IPS-18a (cell line): ENCODE data around the gene LAMC1.
"Not testable (repeated sequence)": the region's sequence is repeated elsewhere in the genome, so short reads cannot be mapped to it uniquely, and the experiment has no call there.

Experiments
- H3K27ac ChIP-seq: one replicate; pipeline ENCODE4 v1.5.1; 2013; ENCODE audit warnings: low read length
- H3K27me3 ChIP-seq: one replicate; pipeline ENCODE4 v1.6.1; 2013; ENCODE audit warnings: mild to moderate bottlenecking, low read length; ENCODE audit not compliant: control insufficient read depth, insufficient read depth
- H3K36me3 ChIP-seq: one replicate; pipeline ENCODE4 v1.6.1; 2013; ENCODE audit warnings: low read depth, low read length; ENCODE audit not compliant: control insufficient read depth
- H3K4me1 ChIP-seq: one replicate; pipeline ENCODE4 v1.6.1; 2013; ENCODE audit warnings: low read depth, low read length; ENCODE audit not compliant: control insufficient read depth
- H3K4me3 ChIP-seq: one replicate; pipeline ENCODE4 v1.5.1; 2013; ENCODE audit warnings: low read length
- H3K9ac ChIP-seq: one replicate; pipeline ENCODE4 v1.6.1; 2013; ENCODE audit warnings: mild to moderate bottlenecking, low read length, moderate library complexity
- H3K9me3 ChIP-seq: one replicate; pipeline ENCODE4 v1.6.1; 2013; ENCODE audit warnings: low read depth, low read length; ENCODE audit not compliant: control insufficient read depth

LAMC1 gene

DNA sequence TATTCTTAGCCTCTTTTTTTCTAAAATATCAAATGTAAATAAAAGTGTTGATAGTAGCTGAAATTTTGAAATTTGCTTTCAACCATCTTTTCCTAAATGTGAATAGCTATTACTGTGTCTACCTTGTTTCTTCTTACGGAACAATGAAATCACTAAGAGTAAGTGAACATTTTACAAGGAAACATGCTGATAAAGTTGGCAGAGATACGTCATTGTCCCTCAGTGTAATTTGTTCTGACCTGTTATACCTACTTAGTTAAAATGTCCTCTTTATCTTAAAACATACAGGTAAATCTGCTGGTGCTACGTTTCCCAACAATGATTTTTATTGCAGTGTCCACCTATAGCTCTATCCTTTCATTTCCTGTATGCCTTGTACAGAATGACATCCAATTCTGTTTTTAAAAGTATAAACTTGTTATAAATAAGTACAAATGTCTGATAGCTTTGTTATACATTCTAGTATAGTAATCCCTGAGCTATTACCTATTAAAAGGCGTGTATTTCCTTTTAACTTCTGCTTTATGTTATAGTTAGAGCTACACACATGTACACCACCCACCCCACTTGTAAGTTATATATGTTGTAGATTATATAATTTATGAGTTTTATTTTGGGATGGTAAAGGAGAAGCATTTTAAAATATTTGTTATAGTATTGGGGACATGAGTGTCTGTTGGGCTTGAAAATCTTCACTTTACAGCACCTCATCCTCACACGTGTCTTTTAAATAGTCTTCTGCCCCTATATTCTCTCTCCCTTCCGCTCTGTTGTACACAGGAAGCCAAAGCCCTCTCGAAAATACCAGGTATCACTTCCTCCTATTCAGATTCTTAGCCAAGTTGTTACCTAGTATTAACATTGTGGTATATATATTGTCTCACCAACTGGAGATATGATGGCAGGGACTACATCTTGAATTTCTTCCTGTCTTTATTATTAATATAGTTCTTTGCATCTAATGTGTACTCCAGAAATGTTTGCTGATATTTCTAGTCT lies 25.2 kb downstream of the LAMC1 start:
- Histone ChIP-seq H3K9ac (no peak overlapping the region), H3K27ac (no peak overlapping the region)

GRCh38 chr1:183051546-183051945 lies 28.3 kb downstream of the LAMC1 start:
- no peaks in the 10 kb centered on the region for H3K4me1 ChIP-seq
- no peak overlapping the region for H3K4me3 ChIP-seq
- H3K36me3 ChIP-seq, result no peaks in the 10 kb centered on the region
- no peaks in the 10 kb centered on the region for H3K9me3 ChIP-seq
- H3K27ac ChIP-seq, result no peak overlapping the region
- H3K9ac ChIP-seq, result no peak overlapping the region
- no peaks in the 10 kb centered on the region for H3K27me3 ChIP-seq

More for the DNA sequence above, 25.2 kb downstream of the LAMC1 start:
- Histone ChIP-seq H3K4me3 (no peak overlapping the region), H3K4me1 (no peaks in the 10 kb centered on the region), H3K9me3 (no peaks in the 10 kb centered on the region), H3K36me3 (no peaks in the 10 kb centered on the region), H3K27me3 (no peaks in the 10 kb centered on the region)

GRCh38 chr1:183052861-183053260 lies 29.6 kb downstream of the LAMC1 start:
- Histone ChIP-seq H3K36me3 (no peaks in the 10 kb centered on the region), H3K9ac (no peak overlapping the region), H3K9me3 (no peaks in the 10 kb centered on the region)

DNA sequence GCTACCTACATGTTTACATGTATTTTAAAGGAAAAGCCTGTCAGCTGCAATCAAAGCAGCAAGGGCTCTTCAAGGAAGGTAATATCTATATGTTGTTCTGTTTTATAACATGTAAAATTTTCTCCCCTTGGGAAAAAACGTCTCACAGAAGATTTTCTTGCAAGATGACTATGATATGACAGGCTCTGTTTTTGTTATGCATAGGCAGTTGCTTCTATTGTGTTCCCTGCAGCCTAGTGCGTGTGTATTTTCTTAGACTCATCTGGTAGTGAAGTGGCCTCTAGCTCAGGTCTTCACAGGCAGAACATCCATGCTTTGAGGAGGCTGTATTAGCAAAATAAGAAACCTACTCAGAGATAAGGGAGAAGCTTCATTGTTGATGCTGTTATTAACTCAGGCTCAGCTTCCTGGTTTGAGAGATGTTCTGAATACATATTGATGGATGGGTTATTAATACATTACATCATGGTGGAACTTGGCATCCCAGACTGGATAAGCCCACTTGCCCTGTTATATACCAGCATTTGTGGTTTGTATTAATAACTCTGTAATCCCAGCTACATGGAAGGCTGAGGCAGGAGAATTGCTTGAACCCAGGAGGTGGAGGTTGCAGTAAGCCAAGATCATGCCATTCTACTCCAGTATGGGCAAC lies 35.8 kb downstream of the LAMC1 start:
- Histone ChIP-seq H3K4me1 (peaks cover 8% of the 10 kb centered on the region), H3K9ac (no peak overlapping the region), H3K9me3 (no peaks in the 10 kb centered on the region), H3K4me3 (no peak overlapping the region), H3K27ac (no peak overlapping the region), H3K27me3 (no peaks in the 10 kb centered on the region), H3K36me3 (no peaks in the 10 kb centered on the region)

More at GRCh38 chr1:183052861-183053260, 29.6 kb downstream of the LAMC1 start:
- Histone ChIP-seq H3K27me3 (no peaks in the 10 kb centered on the region), H3K4me3 (no peak overlapping the region), H3K27ac (no peak overlapping the region), H3K4me1 (no peaks in the 10 kb centered on the region)

- Histone ChIP-seq H3K36me3 (no peaks in the 10 kb centered on the region), H3K4me3 (no peak overlapping the region), H3K27me3 (no peaks in the 10 kb centered on the region), H3K4me1 (peaks cover 8% of the 10 kb centered on the region), H3K9me3 (no peaks in the 10 kb centered on the region), H3K27ac (no peak overlapping the region), H3K9ac (no peak overlapping the region)
Measured at GRCh38 chr1:183061194-183061593, 38.0 kb downstream of the LAMC1 start.

- H3K27ac ChIP-seq, result no peak overlapping the region
- no peaks in the 10 kb centered on the region for H3K36me3 ChIP-seq
- H3K4me3 ChIP-seq, result no peak overlapping the region
- H3K27me3 ChIP-seq, result no peaks in the 10 kb centered on the region
- H3K9ac ChIP-seq, result no peak overlapping the region
- no peaks in the 10 kb centered on the region for H3K9me3 ChIP-seq
- peaks cover 7% of the 10 kb centered on the region for H3K4me1 ChIP-seq
Measured at GRCh38 chr1:183063349-183063748, 40.1 kb downstream of the LAMC1 start.

- no peaks in the 10 kb centered on the region for H3K36me3 ChIP-seq
- no peaks in the 10 kb centered on the region for H3K9me3 ChIP-seq
- H3K4me3 ChIP-seq, result no peak overlapping the region
- H3K27me3 ChIP-seq, result no peaks in the 10 kb centered on the region
- H3K4me1 ChIP-seq, result no peaks in the 10 kb centered on the region
- H3K9ac ChIP-seq, result no peak overlapping the region
- H3K27ac ChIP-seq, result no peak overlapping the region
Measured at GRCh38 chr1:183065168-183065706, 42.0 kb downstream of the LAMC1 start.

DNA sequence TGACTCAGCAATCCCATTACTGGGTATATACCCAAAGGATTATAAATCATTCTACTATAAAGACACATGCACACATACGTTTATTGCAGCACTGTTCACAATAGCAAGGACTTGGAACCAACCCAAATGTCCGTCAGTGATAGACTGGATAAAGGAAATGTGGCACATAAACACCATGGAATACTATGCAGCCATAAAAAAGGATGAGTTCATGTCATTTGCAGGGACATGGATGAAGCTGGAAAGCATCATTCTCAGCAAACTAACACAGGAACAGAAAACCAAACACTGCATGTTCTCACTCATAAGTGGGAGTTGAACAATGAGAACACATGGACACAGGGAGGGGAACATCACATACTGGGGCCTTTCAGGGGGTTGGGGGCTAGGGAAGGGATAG lies 43.2 kb downstream of the LAMC1 start:
- not testable (repeated sequence) for H3K4me3 ChIP-seq, H3K27ac ChIP-seq, H3K9ac ChIP-seq, H3K9me3 ChIP-seq, H3K4me1 ChIP-seq, H3K27me3 ChIP-seq, H3K36me3 ChIP-seq

DNA sequence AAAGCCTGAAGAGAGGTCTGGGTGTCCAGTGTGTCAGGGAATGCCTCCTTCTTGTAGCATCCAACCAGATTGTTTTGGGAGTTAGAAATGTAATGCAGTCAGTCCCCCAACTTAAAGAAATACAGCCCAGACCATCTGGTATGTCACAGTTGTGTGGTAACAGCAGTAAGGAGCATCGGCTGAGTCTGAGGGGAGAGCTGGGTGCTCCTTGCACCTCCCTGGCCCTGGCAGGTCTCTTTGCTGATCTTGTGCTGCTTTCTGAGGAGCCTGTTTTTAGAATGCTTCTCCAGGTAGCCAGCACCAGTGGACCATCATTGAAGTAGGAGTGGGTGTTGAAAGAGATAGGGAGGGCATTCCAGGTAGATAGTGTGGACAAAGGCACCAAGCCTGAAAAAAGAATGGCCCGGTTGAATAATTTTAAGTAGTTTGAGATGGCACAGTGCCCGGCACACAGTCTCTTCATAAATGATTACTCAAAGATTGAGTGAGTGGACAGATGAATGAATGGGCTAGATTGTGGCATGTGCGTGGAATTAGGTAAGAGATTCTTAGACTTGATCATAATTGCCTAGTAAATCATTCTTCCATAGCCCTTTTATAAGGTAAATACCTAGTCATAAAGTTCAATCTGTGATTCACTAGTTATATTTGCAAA lies 46.5 kb downstream of the LAMC1 start:
- Histone ChIP-seq H3K36me3 (no peaks in the 10 kb centered on the region), H3K4me1 (peaks cover 7% of the 10 kb centered on the region), H3K27ac (no peak overlapping the region), H3K9ac (no peak overlapping the region), H3K4me3 (no peak overlapping the region), H3K9me3 (no peaks in the 10 kb centered on the region), H3K27me3 (no peaks in the 10 kb centered on the region)

GRCh38 chr1:183070234-183070922 lies 47.2 kb downstream of the LAMC1 start:
- Histone ChIP-seq H3K4me3 (no peak overlapping the region), H3K27ac (no peak overlapping the region), H3K9ac (no peak overlapping the region)

More at GRCh38 chr1:183070234-183070922, 47.2 kb downstream of the LAMC1 start:
- Histone ChIP-seq H3K36me3 (no peaks in the 10 kb centered on the region), H3K27me3 (no peaks in the 10 kb centered on the region), H3K9me3 (no peaks in the 10 kb centered on the region), H3K4me1 (peaks cover 7% of the 10 kb centered on the region)
